Activated T-helper 17 cell treated with anti-CD3 and anti-CD28 coated beads, Interleukin-2, amount 50 U/mL, for 72 hours (primary cell): ENCODE results near the gene CPPED1. TPM values are rescaled to one million over a fixed set of nuclear protein-coding genes. Genes with fewer than 3 reads are reported as not detected.
A peak's percentile ranks its signal among the peaks of the same experiment; 100 is the strongest.
"Not testable (repeated sequence)": the region's sequence is repeated elsewhere in the genome, so short reads cannot be mapped to it uniquely, and the experiment has no call there.

ENCODE experiments used
- ATAC-seq: fragments of 150-1000 bp; cut with Tn5 transposase; replicated peaks from 2 replicates; pipeline ENCODE4 v1.10.0; 2021; ENCODE audit warnings: mild to moderate bottlenecking, moderate library complexity
- H3K27ac Mint-ChIP-seq: one replicate; pipeline ENCODE4 v1.8.0; 2022; ENCODE audit warnings: mixed read lengths
- H3K27me3 Mint-ChIP-seq: one replicate; pipeline ENCODE4 v1.8.0; 2022; ENCODE audit warnings: mixed read lengths
- H3K36me3 Mint-ChIP-seq: one replicate; pipeline ENCODE4 v1.8.0; 2022; ENCODE audit warnings: low read depth, mild to moderate bottlenecking, mixed read lengths
- H3K4me1 Mint-ChIP-seq: one replicate; pipeline ENCODE4 v1.8.0; 2022; ENCODE audit warnings: mixed read lengths
- H3K4me3 Mint-ChIP-seq: one replicate; pipeline ENCODE4 v1.8.0; 2022; ENCODE audit warnings: mild to moderate bottlenecking, mixed read lengths
- H3K9me3 Mint-ChIP-seq: one replicate; pipeline ENCODE4 v1.8.0; 2022; ENCODE audit warnings: mixed read lengths
- total RNA-seq, 2 donors: library from RNA; stranded (reverse); gene quantifications; one replicate each; pipeline ENCODE4 v1.2.3, GENCODE V29; 2022

Gene CPPED1
- total RNA-seq, 2 donors from 2014 or later: 27.5 to 44.5 TPM

DNA sequence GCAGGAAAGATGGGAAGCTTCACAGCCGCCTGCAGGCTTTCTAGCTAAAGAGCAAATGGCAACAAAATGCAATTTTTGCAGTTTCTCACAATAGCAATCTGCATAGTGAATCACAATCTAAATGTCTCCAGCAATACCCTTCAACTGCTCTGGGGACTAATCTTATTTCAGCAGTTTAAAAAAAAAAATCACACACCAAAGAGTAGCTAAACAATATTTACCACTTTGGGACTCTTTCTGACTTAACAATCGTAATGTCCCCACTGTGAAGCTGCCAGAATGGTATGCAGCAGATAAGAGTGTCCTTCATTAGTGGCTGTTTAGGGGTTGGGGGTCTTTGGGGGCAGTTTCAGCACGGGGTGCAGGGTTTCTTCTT lies 9.8 kb downstream of the CPPED1 start:
- Mint-ChIP-seq H3K27ac (no peak overlapping the region), H3K4me1 (no peaks in the 10 kb centered on the region), H3K27me3 (no peaks in the 10 kb centered on the region), H3K4me3 (no peak overlapping the region), H3K9me3 (peaks cover 7% of the 10 kb centered on the region), H3K36me3 (no peaks in the 10 kb centered on the region)
- no peak for ATAC-seq

DNA sequence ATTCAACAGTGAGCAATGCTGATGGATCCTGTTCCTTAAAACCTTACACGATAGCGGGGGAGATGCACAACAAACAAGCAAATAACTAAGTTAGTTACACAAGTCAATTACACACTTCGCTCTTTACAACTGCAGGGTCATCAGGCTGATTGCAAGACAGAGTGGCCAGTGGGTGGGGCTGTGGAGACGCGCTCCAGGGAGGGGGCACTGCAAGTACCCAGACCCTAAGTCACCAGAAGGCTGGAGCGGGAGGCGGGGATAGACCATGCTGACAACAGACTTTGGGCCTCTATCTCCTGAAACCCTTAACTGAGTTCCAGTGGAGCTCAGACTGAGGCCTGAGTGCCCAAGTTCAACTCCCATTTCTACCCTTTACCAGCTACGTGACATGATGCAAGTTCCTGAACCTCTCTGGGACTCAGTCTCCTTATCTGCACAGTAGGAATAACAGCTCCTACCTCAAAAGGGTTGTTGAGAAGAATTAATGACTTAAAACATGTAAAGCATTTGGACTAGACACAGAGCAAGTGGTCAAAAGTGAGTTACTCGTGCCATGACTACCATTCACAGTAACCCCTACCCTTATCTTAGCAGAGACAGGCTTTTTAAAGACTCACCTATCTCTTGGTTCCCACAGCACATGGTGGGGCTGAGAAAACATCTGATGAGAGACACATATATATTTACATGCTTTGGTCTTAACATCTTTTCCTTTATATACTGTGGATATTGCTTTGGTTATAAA lies 10.4 kb downstream of the CPPED1 start:
- no peak overlapping the region for H3K27ac Mint-ChIP-seq
- ATAC-seq: no peak
- H3K4me1 Mint-ChIP-seq: no peaks in the 10 kb centered on the region
- H3K27me3 Mint-ChIP-seq: no peaks in the 10 kb centered on the region
- H3K4me3 Mint-ChIP-seq: no peak overlapping the region
- no peaks in the 10 kb centered on the region for H3K36me3 Mint-ChIP-seq
- H3K9me3 Mint-ChIP-seq: peaks cover 7% of the 10 kb centered on the region

DNA sequence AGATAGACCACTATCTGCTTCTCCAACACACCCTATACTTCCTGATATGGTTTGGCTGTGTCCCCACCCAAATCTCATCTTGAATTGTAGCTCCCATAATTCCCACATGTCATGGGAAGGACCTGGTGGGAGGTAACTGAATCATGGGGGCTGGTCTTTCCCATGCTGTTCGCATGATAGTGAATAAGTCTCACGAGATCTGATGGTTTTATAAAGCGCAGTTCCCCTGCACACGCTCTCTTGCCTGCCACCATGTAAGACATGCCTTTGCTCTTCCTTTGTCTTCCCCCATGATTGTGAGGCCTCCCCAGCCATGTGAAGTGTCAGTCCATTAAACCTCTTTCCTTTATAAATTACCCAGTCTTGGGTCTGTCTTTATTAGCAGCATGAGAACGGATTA lies 11.2 kb downstream of the CPPED1 start:
- H3K4me1 Mint-ChIP-seq, ATAC-seq, H3K27me3 Mint-ChIP-seq, H3K4me3 Mint-ChIP-seq, H3K36me3 Mint-ChIP-seq, H3K27ac Mint-ChIP-seq, H3K9me3 Mint-ChIP-seq: not testable (repeated sequence)

DNA sequence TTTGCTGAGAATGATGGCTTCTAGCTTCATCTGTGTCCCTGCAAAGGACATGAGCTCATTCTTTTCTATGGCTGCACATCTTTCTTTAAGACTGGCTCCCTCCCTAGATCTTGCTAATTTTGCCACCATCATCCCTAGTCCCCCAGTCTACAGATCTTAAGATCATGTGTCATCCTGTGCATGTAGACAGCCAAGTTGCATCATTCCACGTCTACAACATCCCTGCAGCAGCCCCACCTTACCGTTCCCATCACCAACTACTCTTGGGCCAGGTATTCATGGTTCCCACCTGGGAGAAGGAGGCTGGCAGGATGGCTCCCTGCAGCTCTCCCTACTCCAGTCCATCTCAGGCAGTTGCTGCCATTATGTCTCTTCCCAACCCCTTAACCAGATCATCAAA lies 12.3 kb downstream of the CPPED1 start:
- Mint-ChIP-seq H3K4me1 (no peaks in the 10 kb centered on the region), H3K4me3 (no peak overlapping the region), H3K36me3 (no peaks in the 10 kb centered on the region), H3K27me3 (no peaks in the 10 kb centered on the region), H3K27ac (no peak overlapping the region), H3K9me3 (peaks cover 7% of the 10 kb centered on the region)
- ATAC-seq: no peak

DNA sequence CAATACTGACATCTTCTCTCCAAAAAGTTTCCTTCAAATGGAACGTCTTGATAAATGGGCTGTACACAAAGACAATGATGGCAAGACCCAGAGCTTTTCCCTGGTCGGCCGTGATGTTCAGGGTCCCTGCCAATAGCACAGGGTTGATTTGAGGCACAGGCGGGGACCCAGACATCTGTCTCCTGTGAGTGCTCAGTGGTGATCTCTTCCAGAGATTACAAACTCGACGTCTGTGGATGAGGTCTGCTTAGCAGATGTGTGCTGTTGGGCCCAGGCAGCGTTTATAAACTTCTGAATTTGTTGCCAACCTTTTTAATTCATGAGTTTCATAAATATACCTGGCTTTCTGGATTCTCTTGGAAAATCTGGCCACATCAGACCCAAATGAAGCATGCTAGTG lies 14.9 kb downstream of the CPPED1 start:
- Mint-ChIP-seq H3K4me1 (no peaks in the 10 kb centered on the region), H3K9me3 (peaks cover 7% of the 10 kb centered on the region), H3K27ac (no peak overlapping the region), H3K36me3 (no peaks in the 10 kb centered on the region), H3K27me3 (no peaks in the 10 kb centered on the region), H3K4me3 (no peak overlapping the region)
- no peak for ATAC-seq

DNA sequence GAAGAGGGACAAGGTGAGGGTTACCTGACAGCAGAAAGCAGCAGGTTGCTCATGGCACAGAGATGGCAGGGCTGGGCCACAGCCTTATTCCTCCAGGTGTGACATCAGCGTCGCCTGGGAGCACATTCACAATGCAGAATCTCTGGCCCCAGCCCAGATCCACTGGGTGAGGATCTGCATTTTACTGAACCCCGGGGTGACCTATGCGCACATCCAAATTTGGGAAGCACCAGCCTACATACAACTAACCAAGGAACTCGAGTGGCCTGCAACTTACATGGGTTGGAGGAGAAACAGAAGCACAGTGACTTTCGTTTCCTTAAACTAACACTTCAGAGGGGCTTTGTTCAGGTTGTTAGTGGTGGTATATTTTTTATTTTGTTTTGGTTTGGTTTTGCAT lies 17.6 kb downstream of the CPPED1 start:
- ATAC-seq: no peak
- Mint-ChIP-seq H3K27me3 (no peaks in the 10 kb centered on the region), H3K9me3 (no peaks in the 10 kb centered on the region), H3K4me3 (no peak overlapping the region), H3K27ac (no peak overlapping the region), H3K36me3 (peaks cover 11% of the 10 kb centered on the region), H3K4me1 (peaks cover 3% of the 10 kb centered on the region)

DNA sequence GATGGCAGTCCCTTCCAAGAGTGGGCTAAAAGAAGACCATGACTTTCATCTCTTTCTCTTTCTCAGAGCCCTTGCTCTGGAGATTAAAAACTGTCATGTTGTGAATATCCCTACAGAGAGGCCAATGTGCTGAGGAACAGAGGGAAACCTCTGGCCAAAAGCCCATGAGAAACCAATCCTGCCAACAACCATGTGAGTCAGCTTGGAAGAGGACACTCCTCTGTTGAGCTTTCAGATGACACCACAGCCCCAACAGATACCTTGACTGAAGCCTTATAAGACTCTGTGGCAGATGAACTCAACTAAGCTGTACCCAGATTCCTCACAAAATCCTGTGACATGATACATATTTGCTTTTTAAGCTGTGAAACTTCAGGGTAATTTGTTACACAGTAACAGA lies 19.6 kb downstream of the CPPED1 start:
- no peak for ATAC-seq
- no peaks in the 10 kb centered on the region for H3K9me3 Mint-ChIP-seq
- H3K4me3 Mint-ChIP-seq: no peak overlapping the region
- peaks cover 29% of the 10 kb centered on the region for H3K36me3 Mint-ChIP-seq
- H3K27ac Mint-ChIP-seq: no peak overlapping the region
- H3K4me1 Mint-ChIP-seq: peaks cover 3% of the 10 kb centered on the region
- H3K27me3 Mint-ChIP-seq: no peaks in the 10 kb centered on the region

DNA sequence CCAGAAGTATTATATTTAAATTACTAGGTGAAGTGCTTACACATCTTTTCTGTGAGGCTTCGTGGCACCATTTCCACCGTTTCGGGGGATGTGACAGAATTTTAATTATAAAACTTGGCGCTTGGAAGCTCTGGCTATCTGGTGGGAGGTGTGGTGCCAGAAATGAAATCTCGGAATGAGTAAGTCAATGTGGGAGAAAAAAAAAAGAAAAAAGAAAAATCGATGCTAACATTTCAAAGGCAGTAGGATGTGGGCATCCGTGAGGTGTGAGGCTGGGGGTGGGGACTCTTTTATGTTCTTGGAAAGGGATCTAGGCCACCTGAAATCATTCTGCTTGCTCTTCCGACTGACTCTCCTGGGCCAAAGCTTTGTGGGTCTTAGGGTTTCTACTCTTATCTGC lies 21.9 kb downstream of the CPPED1 start:
- Mint-ChIP-seq H3K9me3 (no peaks in the 10 kb centered on the region), H3K27ac (peak overlapping the region; percentile 60), H3K4me1 (peaks cover 3% of the 10 kb centered on the region), H3K4me3 (peak overlapping the region; percentile 60), H3K27me3 (no peaks in the 10 kb centered on the region), H3K36me3 (peaks cover 43% of the 10 kb centered on the region)
- peak; percentile 98 for ATAC-seq

DNA sequence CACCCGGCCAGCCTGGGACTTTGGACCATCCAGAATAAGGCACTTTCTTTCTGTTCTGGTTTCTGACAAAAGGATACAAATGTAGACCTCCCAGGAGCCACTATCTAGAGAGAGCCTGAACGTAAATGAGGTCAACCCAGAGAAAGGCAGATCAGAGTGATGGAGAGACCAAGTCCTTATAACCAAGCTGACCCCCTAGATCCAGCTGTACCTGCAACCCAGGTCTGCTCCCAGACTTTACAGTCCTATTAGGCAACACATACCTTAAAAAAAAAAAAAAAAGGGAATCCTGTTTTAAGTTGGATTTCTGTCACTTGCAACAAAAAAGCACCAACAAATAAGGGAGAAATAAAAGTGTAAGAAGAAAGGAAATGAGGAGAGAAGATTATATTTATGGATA lies 23.2 kb downstream of the CPPED1 start:
- peaks cover 3% of the 10 kb centered on the region for H3K4me1 Mint-ChIP-seq
- H3K4me3 Mint-ChIP-seq: peak overlapping the region; percentile 60
- H3K27me3 Mint-ChIP-seq: no peaks in the 10 kb centered on the region
- no peaks in the 10 kb centered on the region for H3K9me3 Mint-ChIP-seq
- peaks cover 54% of the 10 kb centered on the region for H3K36me3 Mint-ChIP-seq
- no peak for ATAC-seq
- H3K27ac Mint-ChIP-seq: peak overlapping the region; percentile 11

DNA sequence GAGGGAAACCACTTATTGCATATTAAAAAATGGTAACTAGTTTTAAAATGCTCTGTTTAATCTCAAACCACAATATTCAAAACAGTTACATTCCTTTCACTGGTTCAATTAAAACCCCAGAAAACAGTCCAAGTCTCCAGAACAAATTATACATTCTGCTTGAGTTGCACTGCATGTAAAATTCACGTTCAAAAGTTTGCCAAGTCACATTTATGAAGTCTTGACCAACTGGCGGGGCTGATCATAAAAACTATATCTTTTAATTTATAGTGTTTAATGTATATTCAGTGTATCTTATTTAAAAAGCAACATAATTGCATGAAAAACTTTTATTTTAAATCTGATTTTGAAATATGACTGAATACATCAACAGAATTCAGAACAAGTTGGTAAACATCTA lies 25.0 kb downstream of the CPPED1 start:
- no peak for ATAC-seq
- no peak overlapping the region for H3K27ac Mint-ChIP-seq
- H3K4me1 Mint-ChIP-seq: peaks cover 3% of the 10 kb centered on the region
- no peaks in the 10 kb centered on the region for H3K9me3 Mint-ChIP-seq
- H3K36me3 Mint-ChIP-seq: peaks cover 57% of the 10 kb centered on the region
- no peak overlapping the region for H3K4me3 Mint-ChIP-seq
- H3K27me3 Mint-ChIP-seq: no peaks in the 10 kb centered on the region

DNA sequence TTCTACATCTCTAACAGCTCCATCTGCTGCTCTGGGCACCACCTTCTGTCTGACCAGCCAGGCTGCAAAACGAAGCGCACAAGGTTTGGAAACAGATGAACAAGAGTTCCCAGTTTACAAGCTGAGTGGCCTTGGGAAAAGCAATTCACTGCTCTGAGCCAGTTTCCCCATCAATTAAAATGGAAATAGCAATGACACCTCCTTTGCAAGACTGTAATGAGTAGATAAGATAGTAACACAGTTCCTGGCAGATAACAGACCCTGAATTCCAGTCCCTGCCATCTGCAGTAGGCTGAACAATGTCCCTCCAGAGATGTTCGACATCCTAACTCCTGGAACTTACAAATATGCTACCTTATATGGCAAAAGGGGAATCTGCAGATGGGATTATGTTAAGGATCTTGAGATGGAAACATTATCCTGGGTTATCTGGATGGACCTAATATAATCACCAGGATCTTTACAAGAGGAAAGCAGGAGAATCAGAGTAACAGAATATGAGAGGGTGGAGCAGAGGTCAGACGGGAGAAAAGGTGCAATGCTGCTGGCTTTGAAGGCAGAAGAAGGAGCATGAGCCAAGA lies 27.9 kb downstream of the CPPED1 start:
- Mint-ChIP-seq H3K36me3 (peaks cover 52% of the 10 kb centered on the region), H3K4me1 (no peaks in the 10 kb centered on the region), H3K27me3 (no peaks in the 10 kb centered on the region), H3K9me3 (no peaks in the 10 kb centered on the region), H3K4me3 (no peak overlapping the region), H3K27ac (no peak overlapping the region)
- ATAC-seq: no peak

DNA sequence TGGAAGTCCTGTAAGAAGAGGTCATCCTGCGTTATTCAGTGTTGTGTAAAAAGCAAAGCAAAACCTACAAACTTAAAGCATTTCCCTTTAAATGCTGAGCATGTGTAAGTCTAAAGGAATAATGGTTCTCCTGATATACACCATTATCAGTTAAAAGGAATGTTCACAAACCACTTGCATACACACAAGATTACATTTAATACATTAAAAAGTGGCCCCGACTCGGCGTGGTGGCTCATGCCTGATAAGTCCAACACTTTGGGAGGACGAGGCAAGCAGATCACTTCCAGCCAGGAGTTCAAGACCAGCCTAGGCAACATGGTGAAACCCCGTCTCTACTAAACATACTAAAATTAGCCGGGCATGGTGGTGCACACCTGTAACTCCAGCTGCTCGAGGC lies 30.5 kb downstream of the CPPED1 start:
- H3K4me3 Mint-ChIP-seq: no peak overlapping the region
- H3K36me3 Mint-ChIP-seq: peaks cover 33% of the 10 kb centered on the region
- peaks cover 1% of the 10 kb centered on the region for H3K4me1 Mint-ChIP-seq
- no peak overlapping the region for H3K27ac Mint-ChIP-seq
- H3K27me3 Mint-ChIP-seq: no peaks in the 10 kb centered on the region
- no peak for ATAC-seq
- H3K9me3 Mint-ChIP-seq: no peaks in the 10 kb centered on the region

DNA sequence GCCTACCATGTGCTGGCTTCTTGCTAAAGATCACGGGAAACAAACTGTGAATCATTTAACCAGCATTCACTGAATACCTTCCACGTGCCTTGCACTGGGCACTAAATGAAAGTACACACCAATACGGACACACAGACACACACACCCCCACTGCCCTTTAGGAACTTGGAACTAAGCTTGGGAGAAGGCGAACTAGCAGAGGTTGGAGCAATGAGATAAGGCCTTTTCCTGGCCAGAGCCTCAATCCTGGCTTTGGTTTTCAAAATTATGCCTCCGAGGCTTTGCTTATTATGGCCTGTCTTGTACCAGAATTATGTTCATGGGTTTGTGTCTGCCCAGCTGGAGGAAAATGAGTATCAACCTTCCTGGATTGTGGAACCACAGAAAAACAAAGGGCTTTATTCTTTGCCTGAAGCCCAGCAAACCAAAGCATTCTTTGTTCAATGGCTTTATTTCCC lies 32.3 kb downstream of the CPPED1 start:
- H3K36me3 Mint-ChIP-seq: peaks cover 20% of the 10 kb centered on the region
- H3K27ac Mint-ChIP-seq: no peak overlapping the region
- H3K4me1 Mint-ChIP-seq: peaks cover 5% of the 10 kb centered on the region
- no peaks in the 10 kb centered on the region for H3K9me3 Mint-ChIP-seq
- H3K27me3 Mint-ChIP-seq: no peaks in the 10 kb centered on the region
- no peak overlapping the region for H3K4me3 Mint-ChIP-seq
- ATAC-seq: no peak

DNA sequence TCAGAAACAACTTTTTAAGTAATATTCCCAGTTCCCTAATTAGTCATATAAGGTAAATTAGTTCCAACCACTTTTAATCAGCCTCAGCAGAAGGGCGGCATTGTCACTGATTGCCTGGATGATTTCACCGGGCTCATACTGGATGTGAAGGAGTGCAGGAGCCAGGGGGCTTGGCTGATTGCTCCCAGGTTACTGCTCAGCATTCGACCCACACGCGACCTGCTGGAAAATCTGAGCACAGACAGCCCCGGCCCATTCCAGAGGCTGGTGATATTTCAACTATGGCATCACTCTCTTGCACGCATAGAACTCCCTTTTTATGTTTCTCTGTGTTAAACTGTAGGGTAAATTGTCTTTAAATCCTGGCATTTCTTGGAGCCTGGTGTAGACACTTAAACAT lies 34.2 kb downstream of the CPPED1 start:
- Mint-ChIP-seq H3K36me3 (peaks cover 12% of the 10 kb centered on the region), H3K27ac (no peak overlapping the region), H3K4me1 (peaks cover 5% of the 10 kb centered on the region), H3K27me3 (no peaks in the 10 kb centered on the region), H3K9me3 (no peaks in the 10 kb centered on the region), H3K4me3 (no peak overlapping the region)
- ATAC-seq: no peak

DNA sequence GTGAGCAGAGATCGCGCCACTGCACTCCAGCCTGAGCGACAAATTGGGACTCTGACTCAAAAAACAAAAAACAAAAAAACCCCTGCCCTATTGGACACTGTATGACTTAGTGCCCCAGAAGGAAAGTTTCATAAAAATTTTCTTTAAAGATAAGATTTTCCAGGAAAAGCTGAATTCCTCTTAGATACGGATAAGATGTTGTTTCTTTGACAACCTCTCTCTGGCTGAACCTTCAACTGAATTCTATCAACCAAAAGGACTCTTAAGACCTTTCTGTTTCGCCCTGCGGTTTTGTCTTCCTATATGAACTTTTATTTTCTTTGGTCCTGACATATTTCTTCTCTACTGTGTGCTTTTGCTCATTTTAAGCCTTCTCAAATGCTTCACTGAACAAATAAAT lies 35.8 kb downstream of the CPPED1 start:
- H3K4me3 Mint-ChIP-seq: peak overlapping the region; percentile 55
- peaks cover 7% of the 10 kb centered on the region for H3K36me3 Mint-ChIP-seq
- ATAC-seq: peak; percentile 84
- H3K27ac Mint-ChIP-seq: peak overlapping the region; percentile 15
- H3K9me3 Mint-ChIP-seq: no peaks in the 10 kb centered on the region
- no peaks in the 10 kb centered on the region for H3K27me3 Mint-ChIP-seq
- peaks cover 5% of the 10 kb centered on the region for H3K4me1 Mint-ChIP-seq
